ENCODE measurements around the gene MACF1. TPM values are rescaled to one million over a fixed set of nuclear protein-coding genes. Genes with fewer than 3 reads are reported as not detected.
"Not testable (repeated sequence)": the region's sequence is repeated elsewhere in the genome, so short reads cannot be mapped to it uniquely, and the experiment has no call there.

Gene MACF1
- total RNA-seq, 1 donor from 2014 or later = 431 TPM

DNA sequence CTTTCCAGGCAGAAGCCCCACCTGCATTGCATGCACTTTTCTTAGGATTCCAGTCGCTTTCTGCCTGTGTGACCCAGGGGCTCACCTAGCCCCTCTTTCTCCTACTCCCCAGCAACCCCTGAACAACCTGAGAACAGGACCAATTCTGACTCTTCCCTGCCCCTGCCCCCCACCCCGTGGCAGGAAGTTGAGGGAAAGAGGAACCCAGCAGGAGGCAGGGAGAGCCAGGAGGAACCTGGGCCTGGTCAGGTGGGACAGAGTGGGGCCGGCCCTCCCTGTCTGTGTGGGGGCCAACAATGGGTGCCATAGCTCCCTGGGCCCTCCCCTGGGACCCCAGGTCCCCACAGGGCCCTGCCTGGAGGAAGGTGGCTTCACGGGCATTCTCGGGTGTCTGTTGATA lies 293.1 kb downstream of the MACF1 start:
- no peak overlapping the region for H3K27ac Mint-ChIP-seq (ENCODE audit: unreplicated experiment)
- TF ChIP-seq, protein P1, sequence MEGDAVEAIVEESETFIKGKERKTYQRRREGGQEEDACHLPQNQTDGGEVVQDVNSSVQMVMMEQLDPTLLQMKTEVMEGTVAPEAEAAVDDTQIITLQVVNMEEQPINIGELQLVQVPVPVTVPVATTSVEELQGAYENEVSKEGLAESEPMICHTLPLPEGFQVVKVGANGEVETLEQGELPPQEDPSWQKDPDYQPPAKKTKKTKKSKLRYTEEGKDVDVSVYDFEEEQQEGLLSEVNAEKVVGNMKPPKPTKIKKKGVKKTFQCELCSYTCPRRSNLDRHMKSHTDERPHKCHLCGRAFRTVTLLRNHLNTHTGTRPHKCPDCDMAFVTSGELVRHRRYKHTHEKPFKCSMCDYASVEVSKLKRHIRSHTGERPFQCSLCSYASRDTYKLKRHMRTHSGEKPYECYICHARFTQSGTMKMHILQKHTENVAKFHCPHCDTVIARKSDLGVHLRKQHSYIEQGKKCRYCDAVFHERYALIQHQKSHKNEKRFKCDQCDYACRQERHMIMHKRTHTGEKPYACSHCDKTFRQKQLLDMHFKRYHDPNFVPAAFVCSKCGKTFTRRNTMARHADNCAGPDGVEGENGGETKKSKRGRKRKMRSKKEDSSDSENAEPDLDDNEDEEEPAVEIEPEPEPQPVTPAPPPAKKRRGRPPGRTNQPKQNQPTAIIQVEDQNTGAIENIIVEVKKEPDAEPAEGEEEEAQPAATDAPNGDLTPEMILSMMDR (IDR thresholded peaks at IDR 0.05) = no peak
- no peak for DNase-seq (ENCODE audit: extremely low spot score, unreplicated experiment)
- peaks cover 6% of the 10 kb centered on the region for H3K4me1 Mint-ChIP-seq (ENCODE audit: unreplicated experiment)
- no peak overlapping the region for H3K4me3 Mint-ChIP-seq (ENCODE audit: unreplicated experiment)
- peaks cover 9% of the 10 kb centered on the region for H3K27me3 Mint-ChIP-seq (ENCODE audit: unreplicated experiment)
- H3K9me3 Mint-ChIP-seq (ENCODE audit: unreplicated experiment) = no peaks in the 10 kb centered on the region
- H3K36me3 Mint-ChIP-seq (ENCODE audit: unreplicated experiment) = no peaks in the 10 kb centered on the region

DNA sequence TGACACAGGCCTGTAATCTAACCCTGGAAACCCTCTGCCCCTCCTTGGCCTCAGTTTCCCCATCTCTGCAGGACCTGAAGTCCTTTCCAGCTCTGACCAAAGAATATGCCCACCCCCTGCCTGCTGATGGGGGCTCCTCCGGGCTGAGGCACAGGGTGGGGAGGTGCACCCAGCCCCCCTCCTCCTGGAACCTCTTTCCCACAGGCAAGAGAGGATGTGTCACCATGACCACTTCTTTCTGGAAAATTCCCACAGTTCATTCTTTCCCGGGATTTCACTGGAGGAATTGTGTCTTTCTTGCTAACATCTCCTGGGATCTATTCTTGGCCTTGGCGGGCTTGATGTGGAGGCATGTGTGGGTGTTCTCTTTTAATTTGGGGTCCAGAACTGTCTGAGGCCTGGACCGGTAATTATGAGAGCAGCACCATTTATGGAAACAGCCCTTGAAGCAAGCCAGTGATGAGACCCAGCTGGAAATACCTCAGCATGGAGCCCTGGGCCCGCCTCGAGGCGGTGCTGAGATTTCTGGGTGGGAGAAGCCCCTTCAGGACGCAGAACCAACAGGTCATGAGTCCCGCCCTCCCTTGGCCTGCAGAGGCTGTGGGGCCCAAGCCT lies 293.7 kb downstream of the MACF1 start:
- H3K4me1 Mint-ChIP-seq (ENCODE audit: unreplicated experiment); H3K36me3 Mint-ChIP-seq (ENCODE audit: unreplicated experiment); H3K27ac Mint-ChIP-seq (ENCODE audit: unreplicated experiment); DNase-seq (ENCODE audit: extremely low spot score, unreplicated experiment); H3K27me3 Mint-ChIP-seq (ENCODE audit: unreplicated experiment); H3K4me3 Mint-ChIP-seq (ENCODE audit: unreplicated experiment); H3K9me3 Mint-ChIP-seq (ENCODE audit: unreplicated experiment): not testable (repeated sequence)

DNA sequence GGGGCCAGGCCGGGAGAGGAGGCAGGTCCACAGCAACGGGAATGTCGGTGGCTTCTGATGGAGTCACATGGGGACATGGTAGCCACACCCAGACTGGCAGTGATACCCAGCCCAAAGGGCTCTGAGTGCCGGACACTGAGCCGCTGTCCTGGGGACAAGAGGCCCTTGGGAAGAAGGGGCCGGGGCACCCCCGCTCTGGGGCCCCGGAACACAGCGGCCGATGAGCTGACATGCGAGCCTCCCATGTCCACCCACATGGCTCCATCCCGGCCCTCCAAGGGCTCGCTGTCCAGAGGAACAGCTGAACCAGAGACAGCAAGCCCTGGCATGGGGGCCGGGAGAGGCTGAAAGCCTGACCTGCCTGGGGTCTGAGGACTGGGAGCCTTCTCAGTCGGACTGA lies 294.3 kb downstream of the MACF1 start:
- DNase-seq (ENCODE audit: extremely low spot score, unreplicated experiment); H3K4me1 Mint-ChIP-seq (ENCODE audit: unreplicated experiment); H3K27ac Mint-ChIP-seq (ENCODE audit: unreplicated experiment); H3K36me3 Mint-ChIP-seq (ENCODE audit: unreplicated experiment); H3K4me3 Mint-ChIP-seq (ENCODE audit: unreplicated experiment); H3K9me3 Mint-ChIP-seq (ENCODE audit: unreplicated experiment); H3K27me3 Mint-ChIP-seq (ENCODE audit: unreplicated experiment): not testable (repeated sequence)

DNA sequence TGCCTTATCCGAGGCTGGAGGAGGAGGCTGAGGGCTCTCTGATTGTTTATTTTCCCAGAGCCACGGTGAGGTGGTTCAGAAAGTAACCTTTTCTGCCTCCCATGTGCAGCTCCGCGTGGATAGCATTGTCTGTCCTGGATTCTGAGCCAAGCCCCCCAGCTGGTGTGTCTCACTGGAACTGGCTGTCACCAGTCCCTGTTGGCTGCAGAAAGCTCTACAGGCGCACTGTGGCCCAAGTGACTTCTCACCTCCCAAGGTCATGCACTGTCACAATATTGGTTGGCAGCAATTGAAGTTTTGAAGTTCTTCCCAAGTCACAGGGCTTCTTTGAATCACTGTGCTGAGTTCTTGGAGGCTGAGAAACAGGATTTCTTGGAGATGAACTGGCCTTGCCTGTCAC lies 295.2 kb downstream of the MACF1 start:
- Mint-ChIP-seq H3K9me3 (ENCODE audit: unreplicated experiment) (no peaks in the 10 kb centered on the region), H3K4me3 (ENCODE audit: unreplicated experiment) (no peak overlapping the region), H3K27me3 (ENCODE audit: unreplicated experiment) (peaks cover 3% of the 10 kb centered on the region), H3K36me3 (ENCODE audit: unreplicated experiment) (no peaks in the 10 kb centered on the region), H3K4me1 (ENCODE audit: unreplicated experiment) (peaks cover 6% of the 10 kb centered on the region), H3K27ac (ENCODE audit: unreplicated experiment) (no peak overlapping the region)
- TF ChIP-seq, protein P1 (IDR thresholded peaks at IDR 0.05) = no peak
- DNase-seq (ENCODE audit: extremely low spot score, unreplicated experiment) = no peak

DNA sequence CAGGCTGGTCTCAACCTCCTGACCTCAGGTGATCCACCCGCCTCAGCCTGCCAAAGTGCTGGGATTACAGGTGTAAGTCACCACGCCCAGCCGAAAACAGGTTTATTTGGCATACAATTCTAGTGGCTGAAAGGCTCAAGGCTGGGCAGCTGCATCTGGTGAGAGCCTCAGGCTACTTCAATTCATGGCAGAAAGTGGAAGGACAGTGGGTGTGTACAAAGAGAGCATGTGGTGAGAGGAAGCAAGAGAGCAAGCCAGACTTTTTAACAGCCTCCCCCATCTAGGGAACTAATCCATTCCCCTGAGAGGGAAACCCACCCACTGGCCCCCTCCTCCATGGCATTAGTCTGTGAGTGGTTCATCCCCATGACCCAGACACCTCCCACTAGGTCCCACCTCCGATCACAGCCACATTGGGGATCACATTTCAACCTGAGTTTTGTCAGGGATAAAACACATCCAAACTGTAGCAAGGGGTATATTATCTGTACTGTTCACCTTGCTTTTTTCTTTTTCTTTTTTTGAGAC lies 296.4 kb downstream of the MACF1 start:
- Mint-ChIP-seq H3K36me3 (ENCODE audit: unreplicated experiment) (no peaks in the 10 kb centered on the region), H3K27ac (ENCODE audit: unreplicated experiment) (no peak overlapping the region), H3K9me3 (ENCODE audit: unreplicated experiment) (no peaks in the 10 kb centered on the region), H3K27me3 (ENCODE audit: unreplicated experiment) (peaks cover 3% of the 10 kb centered on the region), H3K4me1 (ENCODE audit: unreplicated experiment) (peaks cover 6% of the 10 kb centered on the region), H3K4me3 (ENCODE audit: unreplicated experiment) (no peak overlapping the region)
- no peak for DNase-seq (ENCODE audit: extremely low spot score, unreplicated experiment)
- TF ChIP-seq, protein P1 (IDR thresholded peaks at IDR 0.05) = no peak

DNA sequence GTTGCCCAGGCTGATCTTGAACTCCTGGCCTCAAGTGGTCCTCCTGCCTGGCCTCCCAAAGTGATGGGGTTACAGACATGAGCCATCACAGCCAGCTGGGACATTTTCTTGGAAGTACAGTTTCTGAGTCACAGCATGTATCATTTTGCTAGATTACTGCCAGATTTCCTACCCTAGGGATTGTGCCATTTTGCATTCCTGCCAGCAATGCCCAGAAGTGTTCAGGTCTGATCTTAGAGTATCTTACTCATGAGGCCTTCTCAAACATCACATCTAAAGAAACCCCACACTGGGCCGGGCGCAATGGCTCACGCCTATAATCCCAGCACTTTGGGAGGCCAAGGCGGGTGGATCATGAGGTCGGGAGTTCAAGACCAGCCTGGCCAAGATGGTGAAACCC lies 297.2 kb downstream of the MACF1 start:
- Mint-ChIP-seq H3K4me3 (ENCODE audit: unreplicated experiment) (no peak overlapping the region), H3K9me3 (ENCODE audit: unreplicated experiment) (no peaks in the 10 kb centered on the region), H3K27ac (ENCODE audit: unreplicated experiment) (no peak overlapping the region), H3K36me3 (ENCODE audit: unreplicated experiment) (no peaks in the 10 kb centered on the region), H3K27me3 (ENCODE audit: unreplicated experiment) (no peaks in the 10 kb centered on the region), H3K4me1 (ENCODE audit: unreplicated experiment) (peaks cover 6% of the 10 kb centered on the region)
- TF ChIP-seq, protein P1 (IDR thresholded peaks at IDR 0.05) = no peak
- DNase-seq (ENCODE audit: extremely low spot score, unreplicated experiment) = no peak

DNA sequence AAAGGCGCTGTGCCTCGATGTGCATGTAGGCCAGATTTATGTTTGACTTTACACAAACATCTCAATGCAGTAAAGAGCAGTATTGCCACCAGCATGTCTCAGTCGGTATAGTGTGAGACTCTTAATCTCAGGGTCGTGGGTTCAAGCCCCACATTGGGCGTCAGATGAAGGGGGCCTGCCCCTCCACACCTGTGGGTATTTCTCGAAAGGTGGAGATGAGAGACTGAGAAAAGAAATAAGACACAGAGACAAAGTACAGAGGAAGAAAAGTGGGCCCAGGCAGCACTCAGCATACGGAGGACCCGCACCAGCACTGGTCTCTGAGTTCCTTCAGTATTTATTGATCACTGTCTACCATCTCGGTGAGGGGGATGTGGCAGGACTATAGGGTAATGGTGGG lies 299.9 kb downstream of the MACF1 start:
- DNase-seq (ENCODE audit: extremely low spot score, unreplicated experiment); H3K27me3 Mint-ChIP-seq (ENCODE audit: unreplicated experiment); H3K27ac Mint-ChIP-seq (ENCODE audit: unreplicated experiment); H3K9me3 Mint-ChIP-seq (ENCODE audit: unreplicated experiment); H3K4me3 Mint-ChIP-seq (ENCODE audit: unreplicated experiment); H3K36me3 Mint-ChIP-seq (ENCODE audit: unreplicated experiment): not testable (repeated sequence)
- peaks cover 15% of the 10 kb centered on the region for H3K4me1 Mint-ChIP-seq (ENCODE audit: unreplicated experiment)

Data from osteocyte (in vitro differentiated cells).